Tibial artery (tissue), 4 donors: ENCODE results near the gene GNG12.

Experiments used
- DNase-seq, 2 donors: peaks; one replicate each; pipeline ENCODE4 v3.0.0-alpha.2; 2019
- H3K27ac ChIP-seq, 2 donors: fragments of 200-600 bp; sonication (generic) in 1 of 2; 1 replicate in 1 of 2; 2 replicates in 1 of 2; pipeline ENCODE4 v1.5.1; 2018 to 2019; ENCODE audit warnings: mild to moderate bottlenecking in 1 of 2
- H3K27me3 ChIP-seq, 2 donors: fragments of 200-600 bp; sonication (generic) in 1 of 2; one replicate each; pipeline versions ENCODE4 v1.5.1 to v1.6.0; 2016 to 2019
- H3K36me3 ChIP-seq, 3 donors: fragments of 200-600 bp; sonication (generic) in 2 of 3; one replicate each; pipeline ENCODE4 v1.5.1; 2016 to 2019; ENCODE audit warnings: mild to moderate bottlenecking in 2 of 3
- H3K4me1 ChIP-seq, 4 donors: fragments of 200-600 bp; sonication (generic) in 2 of 4; 1 replicate in 3 of 4; 2 replicates in 1 of 4; pipeline ENCODE4 v1.5.1; 2016 to 2019
- H3K4me3 ChIP-seq, 2 donors: fragments of 200-600 bp; sonication (generic) in 1 of 2; 1 replicate in 1 of 2; 2 replicates in 1 of 2; pipeline ENCODE4 v1.5.1; 2018 to 2019; ENCODE audit warnings: mild to moderate bottlenecking in 2 of 2
- H3K9me3 ChIP-seq, 3 donors: fragments of 200-600 bp; sonication (generic) in 1 of 3; one replicate each; pipeline ENCODE4 v1.5.1; 2016 to 2019
- CTCF ChIP-seq, 2 experiments: fragments of 200-600 bp in 1 of 2; fragments of 450-650 bp in 1 of 2; IDR thresholded peaks; one replicate each; pipeline ENCODE4 v1.5.1; 2017 to 2019; ENCODE audit warnings: antibody characterized with exemption in 2 of 2, mild to moderate bottlenecking in 1 of 2, moderate library complexity in 1 of 2
- intact Hi-C: fragments of 100-400 bp; cut with DNase I; formaldehyde crosslinking; loops from one replicate; pipeline ENCODE4 v1.15.0; 2023; ENCODE audit warnings: low total_unique reads

GNG12 gene

GRCh38 chr1:67729872-67730271, 103.4 kb downstream of the GNG12 start:
- no peaks in the 10 kb centered on the region for H3K9me3 ChIP-seq
- no peaks in the 10 kb centered on the region for H3K27me3 ChIP-seq
- no peak overlapping the region for H3K4me3 ChIP-seq
- no peak for TF ChIP-seq CTCF (IDR thresholded peaks at IDR 0.05)
- no peak for DNase-seq
- H3K27ac ChIP-seq: no peak overlapping the region
- intact Hi-C loops: no loop called here
- H3K4me1 ChIP-seq: peaks cover 3 to 54% (median 32%) of the 10 kb centered on the region in 4 donors
- H3K36me3 ChIP-seq: no peaks in the 10 kb centered on the region

- Histone ChIP-seq H3K4me3 (no peak overlapping the region), H3K4me1 (peaks cover 0 to 61% (median 35%) of the 10 kb centered on the region in 4 donors), H3K36me3 (no peaks in the 10 kb centered on the region), H3K9me3 (no peaks in the 10 kb centered on the region), H3K27ac (peak overlapping the region; percentile 64 to 74), H3K27me3 (no peaks in the 10 kb centered on the region)
- no peak for TF ChIP-seq CTCF (IDR thresholded peaks at IDR 0.05)
- DNase-seq: no peak
- intact Hi-C loops: no loop called here
These were observed 107.0 kb downstream of the GNG12 start for GRCh38 chr1:67726224-67726623.

GRCh38 chr1:67724928-67725560, 108.2 kb downstream of the GNG12 start:
- intact Hi-C loops: no loop called here
- no peaks in the 10 kb centered on the region for H3K36me3 ChIP-seq
- no peaks in the 10 kb centered on the region for H3K9me3 ChIP-seq
- H3K4me1 ChIP-seq: peaks cover 0 to 71% (median 39%) of the 10 kb centered on the region in 4 donors
- DNase-seq: no peak
- peak overlapping the region; percentile 64 to 74 for H3K27ac ChIP-seq
- TF ChIP-seq CTCF (IDR thresholded peaks at IDR 0.05): no peak
- no peak overlapping the region for H3K4me3 ChIP-seq
- H3K27me3 ChIP-seq: no peaks in the 10 kb centered on the region

GRCh38 chr1:67723620-67724019, 109.6 kb downstream of the GNG12 start:
- Histone ChIP-seq H3K4me3 (no peak overlapping the region), H3K36me3 (no peaks in the 10 kb centered on the region), H3K27ac (peak overlapping the region; percentile 64 to 74), H3K9me3 (no peaks in the 10 kb centered on the region), H3K4me1 (peaks cover 0 to 76% (median 43%) of the 10 kb centered on the region in 4 donors), H3K27me3 (no peaks in the 10 kb centered on the region)
- no peak for TF ChIP-seq CTCF (IDR thresholded peaks at IDR 0.05)
- intact Hi-C loops: no loop called here
- DNase-seq: no peak

GRCh38 chr1:67723126-67723525, 110.1 kb downstream of the GNG12 start:
- DNase-seq: no peak
- H3K9me3 ChIP-seq: no peaks in the 10 kb centered on the region
- intact Hi-C loops: no loop called here
- H3K27ac ChIP-seq: peak overlapping the region; percentile 64 to 74
- H3K27me3 ChIP-seq: no peaks in the 10 kb centered on the region
- no peak overlapping the region for H3K4me3 ChIP-seq
- H3K36me3 ChIP-seq: no peaks in the 10 kb centered on the region
- TF ChIP-seq CTCF (IDR thresholded peaks at IDR 0.05): no peak
- H3K4me1 ChIP-seq: peaks cover 0 to 77% (median 44%) of the 10 kb centered on the region in 4 donors
